GM23338 (cell line): Measurements from ENCODE around the gene BAZ1B. TPM values are rescaled to one million over a fixed set of nuclear protein-coding genes. Genes with fewer than 3 reads are reported as not detected.

Experiments used
- CREB1 ChIP-seq: fragments of 250-450 bp; sonication (Bioruptor Pico); IDR thresholded peaks from 2 replicates; pipeline ENCODE4 v1.5.0; 2020; ENCODE audit warnings: low read depth, mild to moderate bottlenecking, moderate library complexity
- EZH2phosphoT487 ChIP-seq: fragments of 200-600 bp; sonication (generic); IDR thresholded peaks from one replicate; pipeline ENCODE4 v1.8.1; 2018; ENCODE audit warnings: antibody characterized with exemption; ENCODE audit not compliant: unreplicated experiment
- POLR2AphosphoS5 ChIP-seq: IDR thresholded peaks from 2 replicates; pipeline ENCODE4 v1.6.1; 2016; ENCODE audit warnings: antibody characterized with exemption, low read depth
- STAT1 ChIP-seq: IDR thresholded peaks from one replicate; pipeline ENCODE4 v1.6.1; 2016; ENCODE audit warnings: antibody characterized with exemption; ENCODE audit not compliant: unreplicated experiment
- ZNF331 ChIP-seq: fragments of 250-450 bp; sonication (Bioruptor Pico); IDR thresholded peaks from 2 replicates; pipeline ENCODE4 v1.5.0; 2020; ENCODE audit warnings: low read depth, mild to moderate bottlenecking, moderate library complexity
- polyA plus RNA-seq: library from polyadenylated mRNA; unstranded; fragments of >200 nt; fragmentation: Nextera tagmentation; extraction: Ambion mirVana; gene quantifications from 2 replicates; pipeline ENCODE4 v1.2.1, GENCODE V29; 2016
- total RNA-seq: library from RNA; depleted of rRNA; stranded (reverse); fragments of >200 nt; shearing (Covaris generic); gene quantifications from 2 replicates; pipeline ENCODE4 v1.2.3, GENCODE V29; 2014
- TF ChIP-seq, protein P1 (sequence below): fragments of 250-450 bp; sonication (Bioruptor Pico); IDR thresholded peaks from 2 replicates; pipeline ENCODE4 v1.5.0; 2020; ENCODE audit warnings: mild to moderate bottlenecking, moderate library complexity
- TF ChIP-seq, protein P2 (sequence below): IDR thresholded peaks from one replicate; pipeline ENCODE4 v1.6.1; 2018; ENCODE audit warnings: antibody characterized with exemption; ENCODE audit not compliant: unreplicated experiment

BAZ1B gene
- total and polyA plus RNA-seq, 2 experiments from 2014 or later = 40.4 to 70.7 TPM

DNA sequence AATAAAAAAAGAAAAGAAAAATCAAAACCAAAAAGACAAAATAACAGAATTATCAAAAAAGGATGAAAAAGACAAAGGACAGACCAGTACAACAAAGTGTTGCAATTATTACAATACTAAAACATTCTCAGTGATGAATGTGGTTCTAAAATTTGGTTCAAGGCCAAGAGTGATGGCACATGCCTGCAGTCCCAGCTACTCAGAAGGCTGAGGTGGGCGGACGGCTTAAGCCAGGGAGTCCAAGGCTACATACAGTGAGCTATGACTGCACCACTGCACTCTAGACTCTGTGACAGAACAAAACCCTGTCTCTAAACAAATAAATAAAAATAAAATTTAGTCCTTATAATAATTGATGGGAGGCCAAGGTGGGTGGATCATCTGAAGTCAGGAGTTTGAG, 14.5 kb downstream of the BAZ1B start (continued):
- TF ChIP-seq, protein P1, sequence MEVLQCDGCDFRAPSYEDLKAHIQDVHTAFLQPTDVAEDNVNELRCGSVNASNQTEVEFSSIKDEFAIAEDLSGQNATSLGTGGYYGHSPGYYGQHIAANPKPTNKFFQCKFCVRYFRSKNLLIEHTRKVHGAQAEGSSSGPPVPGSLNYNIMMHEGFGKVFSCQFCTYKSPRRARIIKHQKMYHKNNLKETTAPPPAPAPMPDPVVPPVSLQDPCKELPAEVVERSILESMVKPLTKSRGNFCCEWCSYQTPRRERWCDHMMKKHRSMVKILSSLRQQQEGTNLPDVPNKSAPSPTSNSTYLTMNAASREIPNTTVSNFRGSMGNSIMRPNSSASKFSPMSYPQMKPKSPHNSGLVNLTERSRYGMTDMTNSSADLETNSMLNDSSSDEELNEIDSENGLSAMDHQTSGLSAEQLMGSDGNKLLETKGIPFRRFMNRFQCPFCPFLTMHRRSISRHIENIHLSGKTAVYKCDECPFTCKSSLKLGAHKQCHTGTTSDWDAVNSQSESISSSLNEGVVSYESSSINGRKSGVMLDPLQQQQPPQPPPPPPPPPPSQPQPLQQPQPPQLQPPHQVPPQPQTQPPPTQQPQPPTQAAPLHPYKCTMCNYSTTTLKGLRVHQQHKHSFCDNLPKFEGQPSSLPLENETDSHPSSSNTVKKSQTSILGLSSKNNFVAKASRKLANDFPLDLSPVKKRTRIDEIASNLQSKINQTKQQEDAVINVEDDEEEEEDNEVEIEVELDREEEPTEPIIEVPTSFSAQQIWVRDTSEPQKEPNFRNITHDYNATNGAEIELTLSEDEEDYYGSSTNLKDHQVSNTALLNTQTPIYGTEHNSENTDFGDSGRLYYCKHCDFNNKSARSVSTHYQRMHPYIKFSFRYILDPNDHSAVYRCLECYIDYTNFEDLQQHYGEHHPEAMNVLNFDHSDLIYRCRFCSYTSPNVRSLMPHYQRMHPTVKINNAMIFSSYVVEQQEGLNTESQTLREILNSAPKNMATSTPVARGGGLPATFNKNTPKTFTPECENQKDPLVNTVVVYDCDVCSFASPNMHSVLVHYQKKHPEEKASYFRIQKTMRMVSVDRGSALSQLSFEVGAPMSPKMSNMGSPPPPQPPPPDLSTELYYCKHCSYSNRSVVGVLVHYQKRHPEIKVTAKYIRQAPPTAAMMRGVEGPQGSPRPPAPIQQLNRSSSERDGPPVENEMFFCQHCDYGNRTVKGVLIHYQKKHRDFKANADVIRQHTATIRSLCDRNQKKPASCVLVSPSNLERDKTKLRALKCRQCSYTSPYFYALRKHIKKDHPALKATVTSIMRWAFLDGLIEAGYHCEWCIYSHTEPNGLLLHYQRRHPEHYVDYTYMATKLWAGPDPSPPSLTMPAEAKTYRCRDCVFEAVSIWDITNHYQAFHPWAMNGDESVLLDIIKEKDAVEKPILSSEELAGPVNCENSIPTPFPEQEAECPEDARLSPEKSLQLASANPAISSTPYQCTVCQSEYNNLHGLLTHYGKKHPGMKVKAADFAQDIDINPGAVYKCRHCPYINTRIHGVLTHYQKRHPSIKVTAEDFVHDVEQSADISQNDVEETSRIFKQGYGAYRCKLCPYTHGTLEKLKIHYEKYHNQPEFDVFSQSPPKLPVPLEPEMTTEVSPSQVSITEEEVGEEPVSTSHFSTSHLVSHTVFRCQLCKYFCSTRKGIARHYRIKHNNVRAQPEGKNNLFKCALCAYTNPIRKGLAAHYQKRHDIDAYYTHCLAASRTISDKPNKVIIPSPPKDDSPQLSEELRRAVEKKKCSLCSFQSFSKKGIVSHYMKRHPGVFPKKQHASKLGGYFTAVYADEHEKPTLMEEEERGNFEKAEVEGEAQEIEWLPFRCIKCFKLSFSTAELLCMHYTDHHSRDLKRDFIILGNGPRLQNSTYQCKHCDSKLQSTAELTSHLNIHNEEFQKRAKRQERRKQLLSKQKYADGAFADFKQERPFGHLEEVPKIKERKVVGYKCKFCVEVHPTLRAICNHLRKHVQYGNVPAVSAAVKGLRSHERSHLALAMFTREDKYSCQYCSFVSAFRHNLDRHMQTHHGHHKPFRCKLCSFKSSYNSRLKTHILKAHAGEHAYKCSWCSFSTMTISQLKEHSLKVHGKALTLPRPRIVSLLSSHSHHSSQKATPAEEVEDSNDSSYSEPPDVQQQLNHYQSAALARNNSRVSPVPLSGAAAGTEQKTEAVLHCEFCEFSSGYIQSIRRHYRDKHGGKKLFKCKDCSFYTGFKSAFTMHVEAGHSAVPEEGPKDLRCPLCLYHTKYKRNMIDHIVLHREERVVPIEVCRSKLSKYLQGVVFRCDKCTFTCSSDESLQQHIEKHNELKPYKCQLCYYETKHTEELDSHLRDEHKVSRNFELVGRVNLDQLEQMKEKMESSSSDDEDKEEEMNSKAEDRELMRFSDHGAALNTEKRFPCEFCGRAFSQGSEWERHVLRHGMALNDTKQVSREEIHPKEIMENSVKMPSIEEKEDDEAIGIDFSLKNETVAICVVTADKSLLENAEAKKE (CRISPR knock-in tag) = no peak
- TF ChIP-seq ZNF331 (CRISPR knock-in tag) = no peak
- TF ChIP-seq EZH2phosphoT487 = no peak
- TF ChIP-seq, protein P2, sequence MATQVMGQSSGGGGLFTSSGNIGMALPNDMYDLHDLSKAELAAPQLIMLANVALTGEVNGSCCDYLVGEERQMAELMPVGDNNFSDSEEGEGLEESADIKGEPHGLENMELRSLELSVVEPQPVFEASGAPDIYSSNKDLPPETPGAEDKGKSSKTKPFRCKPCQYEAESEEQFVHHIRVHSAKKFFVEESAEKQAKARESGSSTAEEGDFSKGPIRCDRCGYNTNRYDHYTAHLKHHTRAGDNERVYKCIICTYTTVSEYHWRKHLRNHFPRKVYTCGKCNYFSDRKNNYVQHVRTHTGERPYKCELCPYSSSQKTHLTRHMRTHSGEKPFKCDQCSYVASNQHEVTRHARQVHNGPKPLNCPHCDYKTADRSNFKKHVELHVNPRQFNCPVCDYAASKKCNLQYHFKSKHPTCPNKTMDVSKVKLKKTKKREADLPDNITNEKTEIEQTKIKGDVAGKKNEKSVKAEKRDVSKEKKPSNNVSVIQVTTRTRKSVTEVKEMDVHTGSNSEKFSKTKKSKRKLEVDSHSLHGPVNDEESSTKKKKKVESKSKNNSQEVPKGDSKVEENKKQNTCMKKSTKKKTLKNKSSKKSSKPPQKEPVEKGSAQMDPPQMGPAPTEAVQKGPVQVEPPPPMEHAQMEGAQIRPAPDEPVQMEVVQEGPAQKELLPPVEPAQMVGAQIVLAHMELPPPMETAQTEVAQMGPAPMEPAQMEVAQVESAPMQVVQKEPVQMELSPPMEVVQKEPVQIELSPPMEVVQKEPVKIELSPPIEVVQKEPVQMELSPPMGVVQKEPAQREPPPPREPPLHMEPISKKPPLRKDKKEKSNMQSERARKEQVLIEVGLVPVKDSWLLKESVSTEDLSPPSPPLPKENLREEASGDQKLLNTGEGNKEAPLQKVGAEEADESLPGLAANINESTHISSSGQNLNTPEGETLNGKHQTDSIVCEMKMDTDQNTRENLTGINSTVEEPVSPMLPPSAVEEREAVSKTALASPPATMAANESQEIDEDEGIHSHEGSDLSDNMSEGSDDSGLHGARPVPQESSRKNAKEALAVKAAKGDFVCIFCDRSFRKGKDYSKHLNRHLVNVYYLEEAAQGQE = no peak
- no peak for TF ChIP-seq POLR2AphosphoS5
- no peak for TF ChIP-seq CREB1 (CRISPR knock-in tag)
- no peak for TF ChIP-seq STAT1
